Measurements from ENCODE around the gene FOSL2.

DNA sequence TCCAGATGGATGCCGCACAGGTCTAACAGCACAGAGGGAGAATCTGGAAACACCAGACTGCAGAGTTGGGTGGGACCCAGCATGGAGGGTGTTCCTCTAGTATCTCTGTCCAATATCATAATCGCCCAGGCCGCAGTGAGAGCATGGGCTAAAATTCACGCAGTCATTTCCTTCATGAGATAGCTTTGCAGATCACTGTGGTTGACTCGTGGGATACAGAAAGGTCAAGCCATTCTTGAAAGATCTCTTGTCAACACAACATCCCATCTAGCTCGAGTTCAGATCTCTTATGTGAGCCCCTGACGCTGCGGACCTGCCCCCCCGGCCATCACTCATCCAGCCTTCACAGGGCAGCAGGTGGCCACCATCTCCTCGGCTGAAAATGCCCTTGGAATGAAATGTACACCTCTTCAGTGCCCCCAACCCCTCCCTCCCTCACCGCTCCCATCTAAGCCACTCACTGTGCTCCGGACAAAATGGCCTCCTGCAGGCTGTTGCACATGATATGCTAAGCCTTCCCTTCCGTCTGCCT, 45.9 kb downstream of the FOSL2 start:
- TF ChIP-seq EZH2phosphoT487 (IDR thresholded peaks at IDR 0.05; ENCODE audit: unreplicated experiment) (no peak), POLR2AphosphoS5 (IDR thresholded peaks at IDR 0.05; ENCODE audit: low read depth) (no peak), CREB1 (CRISPR knock-in tag; IDR thresholded peaks at IDR 0.05; ENCODE audit: low read depth) (no peak)
- TF ChIP-seq, protein P1, sequence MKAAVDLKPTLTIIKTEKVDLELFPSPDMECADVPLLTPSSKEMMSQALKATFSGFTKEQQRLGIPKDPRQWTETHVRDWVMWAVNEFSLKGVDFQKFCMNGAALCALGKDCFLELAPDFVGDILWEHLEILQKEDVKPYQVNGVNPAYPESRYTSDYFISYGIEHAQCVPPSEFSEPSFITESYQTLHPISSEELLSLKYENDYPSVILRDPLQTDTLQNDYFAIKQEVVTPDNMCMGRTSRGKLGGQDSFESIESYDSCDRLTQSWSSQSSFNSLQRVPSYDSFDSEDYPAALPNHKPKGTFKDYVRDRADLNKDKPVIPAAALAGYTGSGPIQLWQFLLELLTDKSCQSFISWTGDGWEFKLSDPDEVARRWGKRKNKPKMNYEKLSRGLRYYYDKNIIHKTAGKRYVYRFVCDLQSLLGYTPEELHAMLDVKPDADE (IDR thresholded peaks at IDR 0.05): no peak
- TF ChIP-seq, protein P2, sequence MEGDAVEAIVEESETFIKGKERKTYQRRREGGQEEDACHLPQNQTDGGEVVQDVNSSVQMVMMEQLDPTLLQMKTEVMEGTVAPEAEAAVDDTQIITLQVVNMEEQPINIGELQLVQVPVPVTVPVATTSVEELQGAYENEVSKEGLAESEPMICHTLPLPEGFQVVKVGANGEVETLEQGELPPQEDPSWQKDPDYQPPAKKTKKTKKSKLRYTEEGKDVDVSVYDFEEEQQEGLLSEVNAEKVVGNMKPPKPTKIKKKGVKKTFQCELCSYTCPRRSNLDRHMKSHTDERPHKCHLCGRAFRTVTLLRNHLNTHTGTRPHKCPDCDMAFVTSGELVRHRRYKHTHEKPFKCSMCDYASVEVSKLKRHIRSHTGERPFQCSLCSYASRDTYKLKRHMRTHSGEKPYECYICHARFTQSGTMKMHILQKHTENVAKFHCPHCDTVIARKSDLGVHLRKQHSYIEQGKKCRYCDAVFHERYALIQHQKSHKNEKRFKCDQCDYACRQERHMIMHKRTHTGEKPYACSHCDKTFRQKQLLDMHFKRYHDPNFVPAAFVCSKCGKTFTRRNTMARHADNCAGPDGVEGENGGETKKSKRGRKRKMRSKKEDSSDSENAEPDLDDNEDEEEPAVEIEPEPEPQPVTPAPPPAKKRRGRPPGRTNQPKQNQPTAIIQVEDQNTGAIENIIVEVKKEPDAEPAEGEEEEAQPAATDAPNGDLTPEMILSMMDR (conservative IDR thresholded peaks at IDR 0.05; ENCODE audit: low read depth in 2 of 2): no peak
